NT2/D1 (cell line): ENCODE data around the gene HECTD3.

ENCODE experiments used
- SUZ12 ChIP-seq: IDR thresholded peaks from 2 replicates; pipeline ENCODE4 v1.6.1; 2011; ENCODE audit not compliant: insufficient read length, insufficient read depth; ENCODE audit errors: extremely low read depth
- YY1 ChIP-seq: IDR thresholded peaks from 2 replicates; pipeline ENCODE4 v1.6.1; 2011; ENCODE audit not compliant: insufficient read length, insufficient read depth
- ZNF274 ChIP-seq: IDR thresholded peaks from 2 replicates; pipeline ENCODE4 v1.6.1; 2011; ENCODE audit warnings: mild to moderate bottlenecking, low read depth, low read length

- no peak for TF ChIP-seq SUZ12
- TF ChIP-seq ZNF274 = no peak
- no peak for TF ChIP-seq YY1
These were observed 22.5 kb downstream of the HECTD3 start for GRCh38 chr1:44988531-44989156.
